ENCODE data around the gene PCDHA8.
"Not testable (repeated sequence)": the region's sequence is repeated elsewhere in the genome, so short reads cannot be mapped to it uniquely, and the experiment has no call there.

Gene PCDHA8

GRCh38 chr5:140828362-140828737 is 12.6 kb upstream of the PCDHA8 start:
- no peak for DNase-seq

DNA sequence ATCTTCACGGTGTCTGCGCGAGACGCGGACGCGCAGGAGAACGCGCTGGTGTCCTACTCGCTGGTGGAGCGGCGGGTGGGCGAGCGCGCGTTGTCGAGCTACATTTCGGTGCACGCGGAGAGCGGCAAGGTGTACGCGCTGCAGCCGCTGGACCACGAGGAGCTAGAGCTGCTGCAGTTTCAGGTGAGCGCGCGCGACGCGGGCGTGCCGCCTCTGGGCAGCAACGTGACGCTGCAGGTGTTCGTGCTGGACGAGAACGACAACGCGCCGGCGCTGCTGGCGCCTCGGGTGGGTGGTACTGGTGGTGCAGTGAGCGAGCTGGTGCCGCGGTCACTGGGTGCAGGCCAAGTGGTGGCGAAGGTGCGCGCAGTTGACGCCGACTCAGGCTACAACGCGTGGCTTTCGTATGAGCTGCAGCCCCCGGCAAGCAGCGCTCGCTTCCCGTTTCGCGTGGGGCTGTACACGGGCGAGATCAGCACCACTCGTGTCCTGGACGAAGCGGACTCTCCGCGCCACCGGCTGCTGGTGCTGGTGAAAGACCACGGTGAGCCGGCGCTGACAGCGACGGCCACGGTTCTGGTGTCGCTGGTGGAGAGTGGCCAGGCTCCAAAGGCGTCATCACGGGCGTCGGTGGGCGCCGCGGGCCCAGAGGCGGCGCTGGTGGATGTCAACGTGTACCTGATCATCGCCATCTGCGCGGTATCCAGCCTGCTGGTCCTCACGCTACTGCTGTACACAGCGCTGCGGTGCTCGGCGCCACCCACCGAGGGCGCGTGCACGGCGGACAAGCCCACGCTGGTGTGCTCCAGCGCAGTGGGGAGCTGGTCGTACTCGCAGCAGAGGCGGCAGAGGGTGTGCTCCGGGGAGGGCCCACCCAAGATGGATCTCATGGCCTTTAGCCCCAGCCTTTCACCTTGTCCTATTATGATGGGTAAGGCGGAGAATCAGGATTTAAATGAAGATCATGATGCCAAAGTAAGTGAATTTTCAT is 11.2 kb upstream of the PCDHA8 start:
- DNase-seq: not testable (repeated sequence)

GRCh38 chr5:140833993-140834392 is 7.0 kb upstream of the PCDHA8 start, which contains the start of gene PCDHA7:
TSS of gene PCDHA7 (plus strand) at chr5:140834269. CDS start at chr5:140834384, 115 bp downstream.
- DNase-seq: no peak

GRCh38 chr5:140834439-140835008 is 6.5 kb upstream of the PCDHA8 start:
- not testable (repeated sequence) for DNase-seq

GRCh38 chr5:140835622-140836510 is 5.1 kb upstream of the PCDHA8 start:
- no peak for DNase-seq

GRCh38 chr5:140842798-140843733 is 2.1 kb downstream of the PCDHA8 start:
- DNase-seq: no peak

- not testable (repeated sequence) for DNase-seq
Measured at GRCh38 chr5:140848139-140849102, 7.4 kb downstream of the PCDHA8 start, which contains the start of gene PCDHA9. TSS of gene PCDHA9 (plus strand) at chr5:140848382. CDS start at chr5:140848496, 114 bp downstream.

GRCh38 chr5:140849831-140850634 is 9.0 kb downstream of the PCDHA8 start:
- DNase-seq: not testable (repeated sequence)

GRCh38 chr5:140855772-140856674 is 15.0 kb downstream of the PCDHA8 start, which contains the start of gene PCDHA10:
TSS of gene PCDHA10 (plus strand) at chr5:140855897. CDS start at chr5:140856049, 152 bp downstream.
- no peak for DNase-seq

- no peak for DNase-seq
Measured at GRCh38 chr5:140857177-140857986, 16.4 kb downstream of the PCDHA8 start.

DNA sequence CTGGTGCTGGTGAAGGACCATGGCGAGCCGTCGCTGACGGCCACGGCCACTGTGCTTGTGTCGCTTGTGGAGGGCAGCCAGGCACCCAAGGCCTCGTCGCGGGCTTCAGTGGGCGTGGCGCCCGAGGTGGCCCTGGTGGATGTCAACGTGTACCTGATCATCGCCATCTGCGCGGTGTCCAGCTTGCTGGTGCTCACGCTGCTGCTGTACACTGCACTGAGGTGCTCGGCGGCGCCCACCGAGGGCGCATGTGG is 16.9 kb downstream of the PCDHA8 start:
- no peak for DNase-seq

- DNase-seq: no peak
Measured at GRCh38 chr5:140862441-140863295, 21.7 kb downstream of the PCDHA8 start.

DNA sequence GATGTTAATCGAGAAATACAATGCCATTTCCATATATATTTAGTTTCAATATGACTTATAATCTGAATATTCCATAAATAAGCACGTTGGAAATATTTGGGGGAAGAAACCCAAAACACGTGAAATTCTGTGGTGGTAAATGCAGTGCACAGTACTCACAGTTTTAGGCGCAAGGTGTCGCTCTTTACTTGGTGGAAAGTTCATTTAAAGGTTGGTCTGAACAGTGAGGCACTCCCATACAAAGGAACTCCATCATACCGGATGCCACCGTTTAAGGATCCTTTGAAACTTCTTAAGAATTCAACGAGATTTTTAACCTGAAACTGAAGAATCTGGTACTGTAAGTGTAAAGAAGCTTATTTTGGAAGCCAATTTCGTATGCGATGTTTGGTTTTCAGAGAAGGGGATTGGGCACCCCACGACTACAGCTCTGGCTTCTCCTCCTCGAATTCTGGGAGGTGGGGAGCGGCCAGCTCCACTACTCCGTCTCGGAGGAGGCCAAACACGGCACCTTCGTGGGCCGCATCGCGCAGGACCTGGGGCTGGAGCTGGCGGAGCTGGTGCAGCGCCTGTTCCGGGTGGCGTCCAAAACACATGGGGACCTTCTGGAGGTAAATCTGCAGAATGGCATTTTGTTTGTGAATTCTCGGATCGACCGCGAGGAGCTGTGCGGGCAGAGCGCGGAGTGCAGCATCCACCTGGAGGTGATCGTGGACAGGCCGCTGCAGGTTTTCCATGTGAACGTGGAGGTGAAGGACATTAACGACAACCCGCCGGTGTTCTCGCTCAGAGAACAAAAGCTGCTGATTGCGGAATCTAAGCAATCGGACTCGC is 28.0 kb downstream of the PCDHA8 start, which contains the start of gene PCDHA11:
Gene PCDHA11, plus strand, starts transcription at position 237 of the 834 bp plus-strand sequence. Its CDS starts 147 bp downstream, at position 384.
- DNase-seq: no peak

GRCh38 chr5:140869555-140869886 is 28.5 kb downstream of the PCDHA8 start:
- no peak for DNase-seq

Measured in CD4-positive, alpha-beta T cell treated with Interleukin-4 for 4 hours (primary cell).